GM12873 (cell line): Measurements from ENCODE around the gene PAGR1.

ENCODE experiments used
- TF ChIP-seq, protein P1 (sequence below): IDR thresholded peaks from 2 replicates; pipeline ENCODE4 v1.5.1; 2012; ENCODE audit warnings: low read depth, mild to moderate bottlenecking, moderate library complexity, low read length, control low read depth; ENCODE audit not compliant: insufficient read depth; ENCODE audit errors: missing control alignments

The PAGR1 gene

DNA sequence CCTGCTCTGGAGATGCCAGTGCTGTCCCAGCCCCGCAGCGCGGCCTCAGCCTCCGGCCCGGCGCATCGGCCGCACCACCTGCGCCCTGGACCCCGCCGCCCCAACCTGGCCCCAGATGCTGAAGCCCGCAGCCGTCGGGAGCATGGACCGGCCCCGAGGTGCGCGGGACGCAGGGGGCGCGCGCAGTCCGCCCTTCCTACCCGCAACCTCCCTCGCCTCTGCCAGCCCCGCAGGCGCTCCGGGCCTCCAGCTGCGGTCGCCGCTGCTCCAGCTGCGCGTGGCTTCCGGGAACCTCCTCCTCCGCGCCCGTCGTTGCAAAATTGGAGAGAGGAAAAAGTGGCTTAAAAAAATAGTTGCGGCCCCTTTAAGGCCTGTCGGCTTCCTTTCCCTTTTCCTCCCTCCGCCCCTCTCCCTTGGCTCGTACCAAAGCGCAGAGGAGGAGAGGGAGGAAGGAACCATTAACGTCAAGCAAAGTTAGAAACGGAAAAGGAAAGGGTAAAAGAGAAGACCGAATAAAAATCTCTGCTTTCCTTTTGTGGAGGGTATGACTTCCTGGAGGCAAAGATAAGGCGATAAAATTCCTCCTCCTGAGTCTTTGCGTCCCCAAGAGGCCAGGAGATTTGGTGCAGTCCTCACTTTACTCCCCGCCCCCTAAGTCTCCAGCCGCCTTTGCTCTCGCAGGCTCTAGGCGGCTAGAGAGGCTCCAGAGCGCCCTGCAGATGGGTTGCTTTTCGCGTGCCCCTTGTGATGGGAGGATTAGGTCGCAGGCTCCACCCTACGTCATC lies 47.1 kb downstream of the PAGR1 start, which contains the start of gene CDIPT:
Gene CDIPT, minus strand, starts transcription at position 343 of the 785 bp plus-strand sequence. CDS start 369 bp downstream, outside the sequence.
- TF ChIP-seq, protein P1, sequence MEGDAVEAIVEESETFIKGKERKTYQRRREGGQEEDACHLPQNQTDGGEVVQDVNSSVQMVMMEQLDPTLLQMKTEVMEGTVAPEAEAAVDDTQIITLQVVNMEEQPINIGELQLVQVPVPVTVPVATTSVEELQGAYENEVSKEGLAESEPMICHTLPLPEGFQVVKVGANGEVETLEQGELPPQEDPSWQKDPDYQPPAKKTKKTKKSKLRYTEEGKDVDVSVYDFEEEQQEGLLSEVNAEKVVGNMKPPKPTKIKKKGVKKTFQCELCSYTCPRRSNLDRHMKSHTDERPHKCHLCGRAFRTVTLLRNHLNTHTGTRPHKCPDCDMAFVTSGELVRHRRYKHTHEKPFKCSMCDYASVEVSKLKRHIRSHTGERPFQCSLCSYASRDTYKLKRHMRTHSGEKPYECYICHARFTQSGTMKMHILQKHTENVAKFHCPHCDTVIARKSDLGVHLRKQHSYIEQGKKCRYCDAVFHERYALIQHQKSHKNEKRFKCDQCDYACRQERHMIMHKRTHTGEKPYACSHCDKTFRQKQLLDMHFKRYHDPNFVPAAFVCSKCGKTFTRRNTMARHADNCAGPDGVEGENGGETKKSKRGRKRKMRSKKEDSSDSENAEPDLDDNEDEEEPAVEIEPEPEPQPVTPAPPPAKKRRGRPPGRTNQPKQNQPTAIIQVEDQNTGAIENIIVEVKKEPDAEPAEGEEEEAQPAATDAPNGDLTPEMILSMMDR, result peak; percentile 84

DNA sequence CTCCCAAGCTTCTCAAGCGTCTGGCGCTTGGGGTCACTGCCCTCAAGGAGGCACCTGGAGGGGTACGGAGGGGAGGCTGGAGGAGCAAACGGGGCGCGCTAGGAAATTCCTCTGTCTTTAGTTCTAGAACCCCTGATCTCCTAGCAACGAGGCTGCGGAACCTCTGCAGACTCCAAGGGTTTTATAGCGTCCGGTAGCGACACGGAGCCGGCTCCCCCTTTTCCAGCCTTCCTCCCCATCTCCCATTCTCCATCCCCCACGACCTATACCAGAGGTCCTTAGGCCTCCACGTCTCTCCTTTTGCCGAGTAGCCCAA lies 47.7 kb downstream of the PAGR1 start:
- TF ChIP-seq, protein P1, result no peak

DNA sequence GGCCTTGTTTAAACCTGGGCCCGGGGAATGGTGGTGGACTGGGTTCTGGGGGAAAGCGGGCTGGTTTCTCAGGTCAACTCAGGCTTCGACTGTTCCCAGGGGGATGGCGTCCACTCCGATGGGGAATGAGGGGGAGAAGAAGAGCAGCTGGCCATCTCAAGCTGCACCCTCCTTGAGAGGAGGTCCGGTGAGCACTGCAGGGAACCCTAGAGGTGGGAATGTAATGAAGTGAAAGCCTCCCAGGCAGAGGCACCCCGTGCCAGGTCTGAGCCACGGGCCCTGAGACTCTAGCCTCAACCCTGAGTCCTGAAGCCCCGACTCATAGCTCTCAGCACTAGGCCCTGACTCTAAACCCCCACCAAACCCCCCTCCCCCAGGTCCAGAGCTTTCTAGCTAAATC lies 48.3 kb downstream of the PAGR1 start:
- TF ChIP-seq, protein P1, result no peak

DNA sequence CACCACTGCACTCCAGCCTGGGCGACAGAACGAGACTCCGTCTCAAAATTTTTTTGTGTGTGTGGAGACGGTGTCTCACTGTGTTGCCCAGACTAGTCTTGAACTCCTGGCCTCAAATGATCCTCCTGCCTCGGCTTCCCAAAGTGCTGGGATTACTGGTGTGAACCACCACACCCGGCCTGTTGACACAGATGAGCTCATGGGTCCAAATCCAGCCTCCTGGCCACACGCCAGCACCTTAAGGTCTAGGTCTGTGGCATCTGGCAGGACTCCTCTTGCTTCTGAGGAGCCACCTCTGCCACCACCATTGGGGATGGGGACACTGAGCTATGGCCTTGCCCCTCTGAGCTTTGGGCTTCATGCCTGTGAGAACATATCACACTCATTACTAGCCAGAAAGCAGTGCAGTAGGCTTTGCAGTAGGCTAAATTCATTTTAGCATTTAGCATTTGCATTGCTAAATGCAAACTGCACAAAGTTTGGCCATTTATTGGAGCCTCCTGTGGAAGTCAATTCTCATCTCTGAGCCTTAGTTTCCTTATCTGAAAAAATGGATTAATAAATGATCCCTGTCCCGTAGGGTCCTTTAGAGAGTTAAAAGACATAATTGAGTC lies 52.6 kb downstream of the PAGR1 start:
- TF ChIP-seq, protein P1, result no peak
